Activated CD8-positive, alpha-beta T cell treated with anti-CD3 and anti-CD28 coated beads for 36 hours (primary cell): Measurements from ENCODE around the gene ALKAL2. TPM values are rescaled to one million over a fixed set of nuclear protein-coding genes. Genes with fewer than 3 reads are reported as not detected.

ENCODE experiments used
- ATAC-seq: fragments of 200-7000 bp; cut with Tn5 transposase; one replicate; pipeline ENCODE4 v1.10.0; 2021; ENCODE audit warnings: mild to moderate bottlenecking, moderate library complexity
- CTCF ChIA-PET: fragments of 350-600 bp; sonication (Branson Sonifier 250); formaldehyde crosslinking; loops from one replicate; lab custom pipeline; 2021; ENCODE audit warnings: antibody characterized with exemption; lab: Charles Lee
- POLR2A ChIA-PET: fragments of 350-600 bp; sonication (Branson Sonifier 250); formaldehyde crosslinking; loops from one replicate; lab custom pipeline; 2021; ENCODE audit warnings: antibody characterized with exemption; lab: Charles Lee
- DNase-seq: peaks from one replicate; pipeline ENCODE4 v3.0.0-alpha.2; 2020
- H3K27ac Mint-ChIP-seq: one replicate; pipeline ENCODE4 v1.8.0; 2021; ENCODE audit warnings: mild to moderate bottlenecking, mixed read lengths
- H3K27me3 Mint-ChIP-seq: one replicate; pipeline ENCODE4 v1.8.0; 2021; ENCODE audit warnings: mixed read lengths
- H3K36me3 Mint-ChIP-seq: one replicate; pipeline ENCODE4 v1.8.0; 2021; ENCODE audit warnings: low read depth, mixed read lengths
- H3K4me1 Mint-ChIP-seq: one replicate; pipeline ENCODE4 v1.8.0; 2021; ENCODE audit warnings: low read depth, mixed read lengths
- H3K4me3 Mint-ChIP-seq: one replicate; pipeline ENCODE4 v1.8.0; 2021; ENCODE audit warnings: mild to moderate bottlenecking, moderate library complexity, mixed read lengths
- H3K9me3 Mint-ChIP-seq: one replicate; pipeline ENCODE4 v1.8.0; 2021; ENCODE audit warnings: mixed read lengths
- intact Hi-C: fragments of 100-400 bp; cut with micrococcal nuclease; formaldehyde crosslinking; loops from one replicate; pipeline ENCODE4 v1.10.0; 2022
- total RNA-seq, 2 experiments: library from RNA; stranded (reverse); gene quantifications; one replicate each; pipeline ENCODE4 v1.2.3, GENCODE V29; 2021
- TF ChIP-seq, protein P1 (sequence below): fragments of 200-600 bp; IDR thresholded peaks from one replicate; pipeline ENCODE4 v1.8.0; 2022; ENCODE audit warnings: antibody characterized with exemption, mild to moderate bottlenecking

ALKAL2 gene
- total RNA-seq, 2 experiments from 2014 or later, result not detected

DNA sequence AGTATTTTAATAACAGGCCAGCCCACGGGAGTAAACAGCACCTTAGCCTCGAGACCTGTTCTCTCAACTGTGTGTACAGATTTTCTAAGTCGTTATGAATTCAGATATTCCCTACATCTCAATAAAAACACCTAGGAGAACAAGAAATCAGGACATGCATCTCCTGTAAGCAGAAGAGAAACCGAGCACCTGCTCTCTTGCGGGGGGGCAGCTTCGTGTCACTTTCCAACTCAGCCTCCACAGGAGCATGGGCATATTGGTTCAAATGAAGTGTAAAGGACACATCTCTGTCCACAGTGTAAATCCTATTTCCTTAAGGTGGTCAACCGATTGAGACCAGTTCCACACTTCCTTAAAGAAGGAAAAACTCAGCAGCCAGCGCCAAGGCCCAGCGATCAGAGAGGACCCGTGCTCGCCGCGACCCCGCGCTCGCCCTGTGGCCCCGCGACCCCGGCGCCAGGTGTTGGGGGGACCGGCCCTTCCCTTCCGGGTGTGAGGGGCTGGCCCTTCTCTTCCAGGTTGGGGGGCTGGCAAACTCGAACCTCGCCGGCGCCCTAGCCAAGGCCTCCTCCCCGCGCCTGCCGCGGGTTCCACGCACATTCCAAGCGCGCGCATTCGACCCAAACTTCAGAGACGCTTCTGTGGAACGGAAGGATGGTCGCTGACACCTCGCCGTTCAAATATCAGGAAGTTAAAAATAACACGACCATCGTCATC is 24.7 kb downstream of the ALKAL2 start:
- ATAC-seq (no peak), DNase-seq (no peak)
- POLR2A ChIA-PET, result interaction anchor here (0.6 to 1.6 kb wide), 2 partner anchors 25 to 690 kb away, joined by 3 read pairs; no protein-coding TSS in a partner anchor
- H3K27ac Mint-ChIP-seq, result peak overlapping the region; percentile 78
- intact Hi-C loops, result no loop called here
- peaks cover 13% of the 10 kb centered on the region for H3K9me3 Mint-ChIP-seq
- CTCF ChIA-PET, result interaction anchor here (0.9 to 2.0 kb wide), 4 partner anchors 12 to 372 kb away, joined by 3 to 5 read pairs (median 4); no protein-coding TSS in a partner anchor
- H3K4me3 Mint-ChIP-seq, result peak overlapping the region; percentile 93
- TF ChIP-seq, protein P1, sequence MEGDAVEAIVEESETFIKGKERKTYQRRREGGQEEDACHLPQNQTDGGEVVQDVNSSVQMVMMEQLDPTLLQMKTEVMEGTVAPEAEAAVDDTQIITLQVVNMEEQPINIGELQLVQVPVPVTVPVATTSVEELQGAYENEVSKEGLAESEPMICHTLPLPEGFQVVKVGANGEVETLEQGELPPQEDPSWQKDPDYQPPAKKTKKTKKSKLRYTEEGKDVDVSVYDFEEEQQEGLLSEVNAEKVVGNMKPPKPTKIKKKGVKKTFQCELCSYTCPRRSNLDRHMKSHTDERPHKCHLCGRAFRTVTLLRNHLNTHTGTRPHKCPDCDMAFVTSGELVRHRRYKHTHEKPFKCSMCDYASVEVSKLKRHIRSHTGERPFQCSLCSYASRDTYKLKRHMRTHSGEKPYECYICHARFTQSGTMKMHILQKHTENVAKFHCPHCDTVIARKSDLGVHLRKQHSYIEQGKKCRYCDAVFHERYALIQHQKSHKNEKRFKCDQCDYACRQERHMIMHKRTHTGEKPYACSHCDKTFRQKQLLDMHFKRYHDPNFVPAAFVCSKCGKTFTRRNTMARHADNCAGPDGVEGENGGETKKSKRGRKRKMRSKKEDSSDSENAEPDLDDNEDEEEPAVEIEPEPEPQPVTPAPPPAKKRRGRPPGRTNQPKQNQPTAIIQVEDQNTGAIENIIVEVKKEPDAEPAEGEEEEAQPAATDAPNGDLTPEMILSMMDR, result no peak
- H3K27me3 Mint-ChIP-seq, result no peaks in the 10 kb centered on the region
- H3K36me3 Mint-ChIP-seq, result peaks cover 46% of the 10 kb centered on the region
- peaks cover 27% of the 10 kb centered on the region for H3K4me1 Mint-ChIP-seq

DNA sequence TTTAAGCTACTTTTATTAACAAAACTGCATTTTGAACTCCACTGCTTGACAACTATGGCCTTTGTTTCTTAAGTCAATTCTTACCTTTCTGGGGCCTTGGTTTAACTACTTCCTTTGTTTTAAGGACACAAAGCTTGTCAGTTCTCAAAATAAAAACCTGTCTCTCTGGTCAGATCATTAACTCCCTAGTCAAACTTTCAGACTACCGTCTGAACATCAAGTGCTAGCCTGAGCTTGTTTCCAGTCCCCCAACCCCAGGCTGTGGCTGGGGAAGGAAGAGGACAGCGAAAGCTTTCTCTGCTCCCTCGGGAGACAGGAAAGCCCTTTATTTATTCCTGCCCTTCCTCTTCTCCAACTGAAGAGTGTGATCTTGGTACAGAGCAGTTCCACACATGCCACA is 25.8 kb downstream of the ALKAL2 start:
- no peak overlapping the region for H3K4me3 Mint-ChIP-seq
- H3K4me1 Mint-ChIP-seq, result peaks cover 19% of the 10 kb centered on the region
- H3K36me3 Mint-ChIP-seq, result peaks cover 41% of the 10 kb centered on the region
- no peak overlapping the region for H3K27ac Mint-ChIP-seq
- POLR2A ChIA-PET, result interaction anchor here (0.5 kb wide), 1 partner anchor 683 kb away, joined by 3 read pairs; no protein-coding TSS in a partner anchor
- DNase-seq (no peak), ATAC-seq (no peak)
- TF ChIP-seq, protein P1, result no peak
- peaks cover 17% of the 10 kb centered on the region for H3K9me3 Mint-ChIP-seq
- no peaks in the 10 kb centered on the region for H3K27me3 Mint-ChIP-seq
- CTCF ChIA-PET, result interaction anchor here (0.8 to 1.7 kb wide), 5 partner anchors 11 to 28 kb away, joined by 3 to 5 read pairs (median 4); no protein-coding TSS in a partner anchor
- intact Hi-C loops, result no loop called here

DNA sequence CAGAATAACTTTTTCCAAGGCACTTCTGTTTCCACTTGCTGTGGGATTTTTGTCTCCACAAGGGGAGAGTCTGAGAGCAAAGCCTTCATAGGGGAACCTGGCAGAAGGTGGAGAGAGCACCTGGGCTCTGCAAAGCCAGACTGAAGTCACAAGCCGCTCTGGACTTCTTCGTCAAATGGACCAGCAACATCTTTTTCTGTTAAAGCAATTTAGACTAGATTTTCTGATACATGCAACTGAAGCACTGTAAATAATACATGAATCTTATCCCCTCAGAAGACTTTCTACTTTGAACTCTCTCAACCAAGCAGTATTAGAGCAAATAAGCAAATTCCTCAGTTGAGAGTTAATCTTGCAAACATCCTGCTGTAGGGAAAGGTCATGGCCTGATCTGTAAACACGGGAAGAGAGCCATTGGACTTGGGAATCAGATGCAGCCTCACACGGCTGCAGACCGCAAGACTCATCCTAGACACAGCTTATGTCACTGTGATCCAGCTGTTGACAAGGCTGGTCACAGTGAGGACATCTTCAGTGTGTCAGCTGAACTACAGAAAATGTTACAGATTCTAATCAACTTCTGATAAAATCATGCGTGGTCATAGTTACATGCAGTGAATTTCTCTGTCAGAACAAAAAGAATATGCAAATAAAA is 27.3 kb downstream of the ALKAL2 start:
- intact Hi-C loops, result no loop called here
- Mint-ChIP-seq H3K27ac (no peak overlapping the region), H3K27me3 (no peaks in the 10 kb centered on the region), H3K36me3 (peaks cover 36% of the 10 kb centered on the region), H3K4me3 (no peak overlapping the region), H3K4me1 (peaks cover 8% of the 10 kb centered on the region), H3K9me3 (peaks cover 18% of the 10 kb centered on the region)
- POLR2A ChIA-PET, result interaction anchor here (0.6 kb wide), 1 partner anchor 199 kb away, joined by 3 read pairs; no protein-coding TSS in a partner anchor
- DNase-seq (no peak), ATAC-seq (no peak)
- CTCF ChIA-PET, result interaction anchor here (1.3 to 1.7 kb wide), 2 partner anchors 10 to 14 kb away, joined by 5 read pairs; no protein-coding TSS in a partner anchor
- TF ChIP-seq, protein P1, result no peak

DNA sequence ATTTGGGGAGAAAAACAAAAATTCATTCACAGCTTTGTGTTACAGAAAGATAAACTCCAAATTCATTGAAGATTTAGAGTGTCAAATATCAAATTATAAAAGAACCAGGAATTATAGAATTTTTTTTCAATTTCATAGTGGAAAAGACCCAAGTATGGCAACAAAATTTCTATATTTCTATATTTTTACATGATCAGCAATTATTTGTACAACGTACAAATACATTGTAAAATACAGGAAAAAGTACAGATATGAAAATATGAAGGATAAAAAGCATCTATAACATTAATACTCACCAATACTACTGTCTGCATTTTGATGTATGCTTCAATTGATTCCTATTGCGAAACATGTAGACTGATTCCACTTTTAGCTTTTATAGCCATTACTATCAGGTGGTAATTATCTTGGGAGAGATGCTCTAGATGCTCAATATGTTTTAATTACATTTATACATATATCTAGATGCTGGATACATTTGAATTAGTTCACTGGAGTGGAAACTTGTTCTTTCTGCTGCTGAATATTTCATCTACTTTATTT is 28.0 kb downstream of the ALKAL2 start:
- DNase-seq, result no peak
- H3K27me3 Mint-ChIP-seq, result no peaks in the 10 kb centered on the region
- no peak for ATAC-seq
- H3K4me1 Mint-ChIP-seq, result peaks cover 6% of the 10 kb centered on the region
- ChIA-PET POLR2A (no interaction called here), CTCF (interaction anchor here (1.3 to 1.5 kb wide), 2 partner anchors 13 to 31 kb away, joined by 4 to 5 read pairs; no protein-coding TSS in a partner anchor)
- intact Hi-C loops, result no loop called here
- H3K9me3 Mint-ChIP-seq, result peaks cover 18% of the 10 kb centered on the region
- H3K4me3 Mint-ChIP-seq, result no peak overlapping the region
- no peak overlapping the region for H3K27ac Mint-ChIP-seq
- H3K36me3 Mint-ChIP-seq, result peaks cover 36% of the 10 kb centered on the region
- TF ChIP-seq, protein P1, result no peak
